ENCODE results near the gene MAGEB17. TPM values are rescaled to one million over a fixed set of nuclear protein-coding genes. Genes with fewer than 3 reads are reported as not detected.

MAGEB17 gene
- total RNA-seq, 1 experiment from 2014 or later, result not detected

- Histone ChIP-seq H3K4me3 (ENCODE audit: low read depth, low read length, poor library complexity, severe bottlenecking) (no peak overlapping the region), H3K9me3 (ENCODE audit: low read depth, low read length, poor library complexity, severe bottlenecking) (no peaks in the 10 kb centered on the region), H3K4me1 (ENCODE audit: insufficient read depth, low read length, poor library complexity, severe bottlenecking) (no peaks in the 10 kb centered on the region), H3K36me3 (ENCODE audit: insufficient read depth, low read length, poor library complexity, severe bottlenecking) (no peaks in the 10 kb centered on the region), H3K27ac (ENCODE audit: low read depth, low read length, poor library complexity, severe bottlenecking) (no peak overlapping the region), H3K27me3 (replicated peaks; ENCODE audit: insufficient read depth, low read depth, low read length, poor library complexity) (no peaks in the 10 kb centered on the region)
- POLR2A ChIA-PET (ENCODE audit: low non-redundant PET), result no interaction called here
- TF ChIP-seq EZH2 (IDR thresholded peaks at IDR 0.05; ENCODE audit: borderline replicate concordance, low read depth, low read length, poor library complexity, severe bottlenecking) (no peak), CTCF (conservative IDR thresholded peaks at IDR 0.05; ENCODE audit: low read depth, low read length) (no peak)
- CTCF ChIA-PET, result no interaction called here
- intact Hi-C loops (cut with micrococcal nuclease; ENCODE audit: unreplicated experiment), result no loop called here
- no TSS peak for BruUV-seq (replicated peaks)
- DNase-seq (ENCODE audit: low spot score), result no peak
These were observed 19.2 kb downstream of the MAGEB17 start for GRCh38 chrX:16186380-16187007.

- intact Hi-C loops (cut with micrococcal nuclease; ENCODE audit: unreplicated experiment), result no loop called here
- CTCF ChIA-PET, result no interaction called here
These were observed 19.9 kb downstream of the MAGEB17 start for GRCh38 chrX:16187024-16187760.

GRCh38 chrX:16188687-16189086, 21.4 kb downstream of the MAGEB17 start:
- CTCF ChIA-PET, result no interaction called here
- Histone ChIP-seq H3K36me3 (ENCODE audit: insufficient read depth, low read length, poor library complexity, severe bottlenecking) (no peaks in the 10 kb centered on the region), H3K9me3 (ENCODE audit: low read depth, low read length, poor library complexity, severe bottlenecking) (no peaks in the 10 kb centered on the region), H3K27ac (ENCODE audit: low read depth, low read length, poor library complexity, severe bottlenecking) (no peak overlapping the region), H3K27me3 (replicated peaks; ENCODE audit: insufficient read depth, low read depth, low read length, poor library complexity) (no peaks in the 10 kb centered on the region), H3K4me3 (ENCODE audit: low read depth, low read length, poor library complexity, severe bottlenecking) (no peak overlapping the region), H3K4me1 (ENCODE audit: insufficient read depth, low read length, poor library complexity, severe bottlenecking) (no peaks in the 10 kb centered on the region)
- intact Hi-C loops (cut with micrococcal nuclease; ENCODE audit: unreplicated experiment), result no loop called here
- BruUV-seq (replicated peaks), result no TSS peak
- no peak for TF ChIP-seq EZH2 (IDR thresholded peaks at IDR 0.05; ENCODE audit: borderline replicate concordance, low read depth, low read length, poor library complexity, severe bottlenecking)
- no peak for TF ChIP-seq CTCF (conservative IDR thresholded peaks at IDR 0.05; ENCODE audit: low read depth, low read length)
- POLR2A ChIA-PET (ENCODE audit: low non-redundant PET), result no interaction called here
- DNase-seq (ENCODE audit: low spot score), result no peak

More at GRCh38 chrX:16187024-16187760, 19.9 kb downstream of the MAGEB17 start:
- Histone ChIP-seq H3K36me3 (ENCODE audit: insufficient read depth, low read length, poor library complexity, severe bottlenecking) (no peaks in the 10 kb centered on the region), H3K4me3 (ENCODE audit: low read depth, low read length, poor library complexity, severe bottlenecking) (no peak overlapping the region), H3K27ac (ENCODE audit: low read depth, low read length, poor library complexity, severe bottlenecking) (no peak overlapping the region), H3K27me3 (replicated peaks; ENCODE audit: insufficient read depth, low read depth, low read length, poor library complexity) (no peaks in the 10 kb centered on the region), H3K4me1 (ENCODE audit: insufficient read depth, low read length, poor library complexity, severe bottlenecking) (no peaks in the 10 kb centered on the region), H3K9me3 (ENCODE audit: low read depth, low read length, poor library complexity, severe bottlenecking) (no peaks in the 10 kb centered on the region)
- BruUV-seq (replicated peaks), result no TSS peak
- no peak for DNase-seq (ENCODE audit: low spot score)
- TF ChIP-seq EZH2 (IDR thresholded peaks at IDR 0.05; ENCODE audit: borderline replicate concordance, low read depth, low read length, poor library complexity, severe bottlenecking) (no peak), CTCF (conservative IDR thresholded peaks at IDR 0.05; ENCODE audit: low read depth, low read length) (no peak)
- POLR2A ChIA-PET (ENCODE audit: low non-redundant PET), result no interaction called here

Measured in A673 (cell line).